HG02588 (cell line): ENCODE data around the gene PTPRA.
"Not testable (repeated sequence)": the region's sequence is repeated elsewhere in the genome, so short reads cannot be mapped to it uniquely, and the experiment has no call there.

Source experiments
- ATAC-seq: cut with Tn5 transposase; IDR thresholded peaks from one replicate; pipeline ENCODE4 v1.9.1; 2021; ENCODE audit warnings: mild to moderate bottlenecking, moderate library complexity; ENCODE audit not compliant: unreplicated experiment

PTPRA gene

DNA sequence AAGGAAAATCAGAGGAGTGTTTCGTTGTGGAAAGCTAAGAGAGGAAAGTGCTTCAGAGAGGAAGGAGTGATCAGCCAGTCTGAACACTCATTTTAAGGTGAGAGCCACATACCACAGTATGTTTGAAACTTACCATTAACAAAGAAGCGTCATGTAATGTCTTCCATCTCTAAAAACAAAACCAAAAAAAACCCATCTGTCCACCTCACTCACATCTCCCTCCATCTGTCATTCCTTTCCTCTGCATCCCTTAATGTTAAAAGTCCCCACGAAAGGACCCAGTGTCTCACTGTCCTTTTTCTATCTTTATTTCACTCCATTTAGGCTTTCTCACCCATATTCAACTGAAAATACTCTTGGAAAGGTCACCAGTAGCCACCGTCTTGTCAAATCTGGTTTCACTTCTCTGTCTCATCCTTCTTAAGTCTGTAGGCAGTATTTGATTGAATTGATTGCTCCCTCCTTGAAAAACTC, 110.8 kb downstream of the PTPRA start:
- ATAC-seq: peak; percentile 63

DNA sequence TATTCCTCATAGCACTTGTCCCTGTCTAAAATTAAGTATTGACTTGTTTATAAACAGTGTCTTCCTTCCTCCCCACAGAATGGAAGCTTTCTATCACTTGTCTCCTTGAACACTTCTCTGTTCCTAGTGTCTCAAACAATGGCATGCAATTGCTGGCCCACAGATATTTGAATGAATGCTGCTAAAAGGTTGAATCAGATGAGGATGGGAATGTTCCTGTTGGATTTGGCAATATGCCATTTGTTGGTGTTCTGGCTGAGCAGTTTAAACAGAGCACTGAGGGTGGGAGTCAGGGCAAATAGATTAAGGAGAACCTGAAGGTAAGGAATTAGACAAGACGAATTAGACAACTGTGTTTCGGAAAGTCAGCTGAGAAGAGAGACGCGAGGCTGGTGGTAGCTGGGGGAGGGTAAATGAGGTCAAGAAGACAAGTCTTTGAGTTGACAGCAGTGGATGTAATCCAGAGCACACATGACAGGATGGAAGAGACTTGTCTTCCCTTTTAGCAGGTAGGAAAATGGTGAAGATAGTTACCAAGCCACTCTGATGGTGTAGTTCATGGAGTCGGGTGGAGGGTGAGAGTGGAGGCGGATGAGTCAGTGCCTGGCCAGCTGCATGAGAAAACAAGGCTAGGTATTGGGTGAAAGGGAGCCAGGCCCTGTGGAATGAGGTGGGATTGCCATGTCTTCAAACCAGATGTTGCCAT, 111.8 kb downstream of the PTPRA start:
- ATAC-seq: no peak

DNA sequence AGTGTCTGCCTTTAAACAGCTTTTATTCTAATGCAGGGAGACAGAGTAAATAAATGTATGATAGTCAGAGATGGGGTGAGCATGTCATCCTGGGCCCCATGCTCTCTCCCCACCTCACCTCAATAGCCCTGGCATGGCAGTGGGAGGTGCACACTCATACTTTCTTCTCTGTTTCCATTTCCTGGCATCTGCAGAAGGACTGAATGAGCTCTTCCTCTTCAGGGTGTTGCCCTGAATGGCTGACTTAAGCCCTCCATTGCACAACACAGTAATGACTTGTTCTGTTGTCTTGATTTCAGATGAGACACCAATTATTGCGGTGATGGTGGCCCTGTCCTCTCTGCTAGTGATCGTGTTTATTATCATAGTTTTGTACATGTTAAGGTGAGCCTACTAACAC, 113.2 kb downstream of the PTPRA start:
- no peak for ATAC-seq

GRCh38 chr20:2987861-2988260, 114.6 kb downstream of the PTPRA start:
- no peak for ATAC-seq

- no peak for ATAC-seq
Observed at GRCh38 chr20:2991532-2991931, 118.3 kb downstream of the PTPRA start.

GRCh38 chr20:2993250-2993649, 120.0 kb downstream of the PTPRA start:
- ATAC-seq: no peak

DNA sequence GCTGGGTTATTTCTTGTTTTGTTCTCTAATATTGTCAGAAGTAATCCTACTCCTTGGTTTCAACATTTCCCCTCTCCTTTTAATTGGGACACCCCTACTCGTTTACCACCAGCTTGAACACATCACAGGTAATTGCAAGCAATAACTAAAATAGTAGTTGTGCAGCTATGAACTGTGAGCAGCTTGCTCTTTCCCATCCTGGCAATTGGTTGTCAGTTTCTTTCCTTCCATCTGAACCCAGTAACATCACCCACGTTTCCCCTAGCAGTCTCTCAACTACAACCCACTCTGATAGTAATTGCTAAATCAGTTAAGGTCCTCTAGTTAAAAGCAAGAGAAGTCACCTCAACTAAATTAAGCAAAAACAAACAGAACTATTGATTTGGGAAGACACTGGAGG, 122.5 kb downstream of the PTPRA start:
- no peak for ATAC-seq

DNA sequence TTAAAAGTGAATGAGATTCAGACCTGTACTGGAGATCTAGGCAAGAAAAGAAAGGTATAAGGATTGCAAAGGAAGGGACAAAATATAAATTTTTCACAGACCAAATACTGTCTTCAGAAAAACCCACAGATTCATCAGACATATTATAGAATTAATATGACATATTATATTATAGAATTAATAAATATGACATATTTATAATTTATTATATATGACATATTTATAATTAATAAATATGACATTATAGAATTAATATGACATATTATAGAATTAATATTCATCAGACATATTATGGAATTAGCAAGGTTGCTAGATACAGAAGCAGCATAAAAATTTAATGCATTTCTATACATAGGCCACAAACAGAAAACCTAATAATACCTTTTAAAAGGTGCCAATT, 125.4 kb downstream of the PTPRA start:
- ATAC-seq: no peak

DNA sequence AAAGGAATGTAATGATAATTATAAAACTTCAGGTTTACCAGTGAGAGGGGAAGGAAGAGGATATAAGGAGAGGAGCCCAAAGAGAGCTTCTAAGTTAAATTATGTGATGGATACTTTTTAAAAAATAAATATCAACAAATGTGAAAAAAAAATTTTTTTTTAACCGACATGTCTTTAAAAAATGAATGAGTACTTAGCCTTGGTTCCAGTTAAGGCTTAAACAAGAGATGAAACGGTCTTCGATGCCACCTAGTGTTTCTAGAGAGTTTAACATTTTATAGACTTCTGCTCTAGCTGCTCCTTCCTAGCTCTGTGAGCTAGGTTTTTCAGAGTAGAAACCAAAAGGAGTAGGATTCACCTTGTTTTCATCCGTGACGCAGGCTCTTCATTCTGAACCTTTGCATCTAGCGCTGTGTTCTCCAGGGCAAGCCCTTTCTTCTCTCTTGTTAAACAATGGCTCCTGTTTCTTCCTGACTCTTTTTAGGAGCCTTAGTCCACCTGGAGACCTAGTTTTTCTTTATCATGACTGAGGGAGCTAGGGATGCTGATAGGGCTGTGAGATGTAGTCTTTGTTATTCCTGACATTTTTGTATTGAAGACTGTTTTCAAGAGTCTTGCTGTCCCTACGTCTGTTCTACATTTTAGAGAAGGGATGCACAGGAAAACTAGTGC, 127.7 kb downstream of the PTPRA start:
- no peak for ATAC-seq

- ATAC-seq: no peak
Observed at GRCh38 chr20:3003416-3003815, 130.1 kb downstream of the PTPRA start.

GRCh38 chr20:3010985-3011723, 137.9 kb downstream of the PTPRA start:
- no peak for ATAC-seq

GRCh38 chr20:3011752-3012151, 138.5 kb downstream of the PTPRA start:
- no peak for ATAC-seq

- no peak for ATAC-seq
Observed at GRCh38 chr20:3013771-3014170, 140.5 kb downstream of the PTPRA start.

GRCh38 chr20:3014179-3014578, 140.9 kb downstream of the PTPRA start:
- no peak for ATAC-seq

DNA sequence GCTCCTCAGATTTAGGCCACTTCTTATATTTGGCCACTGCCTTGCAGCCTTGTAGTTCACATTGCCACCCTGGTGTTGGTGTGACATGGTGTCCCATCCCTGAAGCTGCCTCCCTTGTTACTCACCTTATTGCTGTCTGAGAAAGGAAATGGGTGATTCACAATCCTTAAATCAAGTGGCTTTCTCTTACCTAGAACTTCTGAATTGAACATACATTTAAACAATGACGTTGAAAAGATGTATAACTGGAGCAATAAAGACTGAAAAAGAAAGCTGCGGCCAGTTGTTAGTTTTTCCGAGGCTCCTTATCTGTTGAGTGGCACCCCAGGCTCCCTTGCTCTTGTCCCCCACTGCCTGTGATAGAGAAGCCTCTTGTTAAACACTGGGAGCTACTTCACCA, 141.4 kb downstream of the PTPRA start:
- ATAC-seq: no peak

GRCh38 chr20:3015302-3015701, 142.0 kb downstream of the PTPRA start:
- not testable (repeated sequence) for ATAC-seq

GRCh38 chr20:3021327-3021726, 148.0 kb downstream of the PTPRA start:
- ATAC-seq: no peak

- no peak for ATAC-seq
Observed at GRCh38 chr20:3021777-3022176, 148.5 kb downstream of the PTPRA start.

GRCh38 chr20:3022559-3023490, 149.5 kb downstream of the PTPRA start:
- not testable (repeated sequence) for ATAC-seq

GRCh38 chr20:3027987-3028386, 154.7 kb downstream of the PTPRA start:
- no peak for ATAC-seq
